Measurements from ENCODE around the gene PPARA.

DNA sequence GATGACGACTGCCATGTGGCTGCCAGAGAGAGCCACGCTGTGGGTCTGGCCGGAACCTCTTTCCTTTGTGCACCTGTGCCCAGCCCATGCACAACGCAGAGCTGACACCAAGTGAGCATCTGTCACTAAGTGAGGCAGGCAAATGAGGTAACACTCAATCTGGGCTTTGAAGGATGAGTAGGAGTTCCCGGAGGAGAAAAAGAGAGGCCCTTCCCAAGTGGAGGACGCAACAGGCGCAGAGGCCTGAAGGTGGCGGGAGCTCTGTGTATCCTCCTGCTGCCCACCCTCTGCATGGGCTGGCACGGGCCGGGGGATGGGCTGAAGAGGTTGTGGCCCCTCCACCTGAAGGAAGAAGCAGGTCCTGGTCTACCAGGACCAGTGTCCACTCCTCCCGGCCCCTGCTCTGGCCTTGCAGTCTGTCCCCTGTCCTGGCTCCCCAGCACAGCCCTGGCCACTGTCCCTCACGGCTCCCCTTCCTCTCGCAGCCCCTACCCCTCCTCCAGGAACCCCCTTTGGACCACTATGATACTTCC is 23.4 kb upstream of the PPARA start:
- TF ChIP-seq, protein P1, sequence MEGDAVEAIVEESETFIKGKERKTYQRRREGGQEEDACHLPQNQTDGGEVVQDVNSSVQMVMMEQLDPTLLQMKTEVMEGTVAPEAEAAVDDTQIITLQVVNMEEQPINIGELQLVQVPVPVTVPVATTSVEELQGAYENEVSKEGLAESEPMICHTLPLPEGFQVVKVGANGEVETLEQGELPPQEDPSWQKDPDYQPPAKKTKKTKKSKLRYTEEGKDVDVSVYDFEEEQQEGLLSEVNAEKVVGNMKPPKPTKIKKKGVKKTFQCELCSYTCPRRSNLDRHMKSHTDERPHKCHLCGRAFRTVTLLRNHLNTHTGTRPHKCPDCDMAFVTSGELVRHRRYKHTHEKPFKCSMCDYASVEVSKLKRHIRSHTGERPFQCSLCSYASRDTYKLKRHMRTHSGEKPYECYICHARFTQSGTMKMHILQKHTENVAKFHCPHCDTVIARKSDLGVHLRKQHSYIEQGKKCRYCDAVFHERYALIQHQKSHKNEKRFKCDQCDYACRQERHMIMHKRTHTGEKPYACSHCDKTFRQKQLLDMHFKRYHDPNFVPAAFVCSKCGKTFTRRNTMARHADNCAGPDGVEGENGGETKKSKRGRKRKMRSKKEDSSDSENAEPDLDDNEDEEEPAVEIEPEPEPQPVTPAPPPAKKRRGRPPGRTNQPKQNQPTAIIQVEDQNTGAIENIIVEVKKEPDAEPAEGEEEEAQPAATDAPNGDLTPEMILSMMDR (IDR thresholded peaks at IDR 0.05): no peak
- no peak for TF ChIP-seq EZH2 (IDR thresholded peaks at IDR 0.05; ENCODE audit: borderline replicate concordance, insufficient read depth, low read depth, low read length, poor library complexity, severe bottlenecking)

Measured in B cell (primary cell).